BLaER1 (cell line): Measurements from ENCODE around the gene CPTP.
A peak's percentile ranks its signal among the peaks of the same experiment; 100 is the strongest.
"Not testable (repeated sequence)": the region's sequence is repeated elsewhere in the genome, so short reads cannot be mapped to it uniquely, and the experiment has no call there.

Source experiments
- H3K27ac ChIP-seq: shearing (Covaris generic); formaldehyde crosslinking; 2 replicates; pipeline ENCODE4 v1.8.1; 2022
- H3K27me3 ChIP-seq: shearing (Covaris generic); formaldehyde crosslinking; 2 replicates; pipeline ENCODE4 v1.8.1; 2022
- H3K36me3 ChIP-seq: shearing (Covaris generic); formaldehyde crosslinking; 2 replicates; pipeline ENCODE4 v1.8.1; 2022
- H3K4me1 ChIP-seq: shearing (Covaris generic); formaldehyde crosslinking; 2 replicates; pipeline ENCODE4 v1.8.1; 2022
- H3K4me2 ChIP-seq: shearing (Covaris generic); formaldehyde crosslinking; 2 replicates; pipeline ENCODE4 v1.8.1; 2022
- H3K4me3 ChIP-seq: shearing (Covaris generic); formaldehyde crosslinking; 2 replicates; pipeline ENCODE4 v1.8.1; 2022
- H3K9ac ChIP-seq: shearing (Covaris generic); formaldehyde crosslinking; 2 replicates; pipeline ENCODE4 v1.8.1; 2022
- H3K9me3 ChIP-seq: shearing (Covaris generic); formaldehyde crosslinking; 2 replicates; pipeline ENCODE4 v1.8.1; 2022
- H4K20me1 ChIP-seq: shearing (Covaris generic); formaldehyde crosslinking; 2 replicates; pipeline ENCODE4 v1.8.1; 2022
- Cebpa-rat ChIP-seq: shearing (Covaris generic); IDR thresholded peaks from 2 replicates; pipeline ENCODE4 v1.8.1; 2022

CPTP gene

GRCh38 chr1:1361982-1362423 lies 37.4 kb downstream of the CPTP start:
- H3K36me3 ChIP-seq = no peaks in the 10 kb centered on the region
- H3K4me2 ChIP-seq = no peak overlapping the region
- no peaks in the 10 kb centered on the region for H4K20me1 ChIP-seq
- peaks cover 15% of the 10 kb centered on the region for H3K9me3 ChIP-seq
- TF ChIP-seq Cebpa-rat = no peak
- no peak overlapping the region for H3K27ac ChIP-seq
- H3K9ac ChIP-seq = no peak overlapping the region
- H3K27me3 ChIP-seq = no peaks in the 10 kb centered on the region
- H3K4me1 ChIP-seq = peaks cover 31% of the 10 kb centered on the region
- H3K4me3 ChIP-seq = no peak overlapping the region

DNA sequence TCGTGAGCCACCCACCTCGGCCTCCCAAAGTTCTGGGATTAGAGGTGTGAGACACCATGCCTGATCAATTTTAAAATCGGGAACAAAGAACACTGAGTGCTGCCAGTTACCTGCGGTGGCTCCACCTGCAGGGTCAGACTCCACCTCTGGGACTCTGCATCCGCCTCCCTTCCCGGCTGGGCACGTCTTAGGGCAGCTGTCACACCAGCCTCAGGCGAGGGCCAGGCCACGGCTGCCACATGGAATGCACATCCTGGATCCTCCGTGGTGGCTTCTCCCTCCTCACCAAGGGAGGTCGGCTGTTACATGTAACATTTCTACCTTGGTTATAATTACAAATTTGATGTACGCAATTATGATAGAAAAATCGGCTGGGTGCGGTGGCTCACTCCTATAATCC lies 39.7 kb downstream of the CPTP start:
- Histone ChIP-seq H3K9ac (no peak overlapping the region), H3K27ac (no peak overlapping the region), H3K4me1 (peaks cover 11% of the 10 kb centered on the region), H3K36me3 (no peaks in the 10 kb centered on the region), H4K20me1 (no peaks in the 10 kb centered on the region), H3K4me3 (no peak overlapping the region), H3K27me3 (no peaks in the 10 kb centered on the region), H3K4me2 (no peak overlapping the region), H3K9me3 (peaks cover 19% of the 10 kb centered on the region)
- no peak for TF ChIP-seq Cebpa-rat

DNA sequence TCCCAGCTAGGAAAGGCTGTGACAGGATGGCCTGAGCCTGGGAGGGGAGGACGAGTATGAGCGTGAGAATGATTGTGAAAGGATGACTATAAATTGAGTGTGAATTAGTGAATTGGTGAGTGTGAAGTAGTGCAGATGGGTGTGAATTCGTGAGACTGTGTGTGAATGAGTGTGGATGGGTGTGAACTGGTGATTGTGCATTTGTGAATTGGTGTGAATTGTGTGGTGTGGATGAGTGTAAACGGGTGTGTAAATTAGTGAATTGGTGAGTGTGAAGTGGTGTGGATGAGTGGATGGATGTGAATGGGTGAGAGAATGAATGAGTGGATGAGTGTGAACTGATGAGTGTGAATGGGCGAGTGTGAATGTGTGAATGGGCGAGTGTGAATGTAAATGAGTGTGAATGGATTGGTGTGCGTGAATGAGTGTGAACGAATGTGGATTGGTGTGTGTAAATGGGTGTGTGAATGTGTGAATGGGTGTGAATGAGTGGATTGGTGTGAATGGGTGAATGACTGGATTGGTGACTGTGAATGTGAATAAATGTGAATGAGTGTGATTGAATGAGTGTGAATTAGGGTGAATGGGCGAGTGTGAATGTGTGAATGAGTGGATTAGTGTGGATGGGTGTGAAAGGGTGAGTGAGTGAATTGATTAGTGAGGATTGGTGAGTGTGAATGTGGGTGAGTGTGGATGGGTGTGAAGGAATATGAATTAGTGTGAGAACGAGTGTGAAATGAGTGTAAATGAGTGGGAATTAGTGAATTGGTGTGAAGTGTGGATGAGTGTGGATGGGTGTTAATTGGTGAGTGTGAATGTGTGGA lies 41.5 kb downstream of the CPTP start:
- H3K9me3 ChIP-seq = peaks cover 19% of the 10 kb centered on the region
- H3K27ac ChIP-seq = no peak overlapping the region
- no peak for TF ChIP-seq Cebpa-rat
- H3K4me3 ChIP-seq = no peak overlapping the region
- H4K20me1 ChIP-seq = peaks cover 7% of the 10 kb centered on the region; the same call in 1 of the 2 replicates
- H3K4me2 ChIP-seq = no peak overlapping the region
- H3K36me3 ChIP-seq = no peaks in the 10 kb centered on the region
- peaks cover 21% of the 10 kb centered on the region for H3K4me1 ChIP-seq
- no peaks in the 10 kb centered on the region for H3K27me3 ChIP-seq
- no peak overlapping the region for H3K9ac ChIP-seq

GRCh38 chr1:1366699-1367066 lies 42.1 kb downstream of the CPTP start:
- Histone ChIP-seq H3K27ac (no peak overlapping the region), H3K4me3 (no peak overlapping the region), H3K4me1 (peaks cover 26% of the 10 kb centered on the region), H3K27me3 (no peaks in the 10 kb centered on the region), H3K36me3 (no peaks in the 10 kb centered on the region), H3K9ac (no peak overlapping the region), H3K9me3 (peaks cover 19% of the 10 kb centered on the region), H3K4me2 (no peak overlapping the region), H4K20me1 (peaks cover 13% of the 10 kb centered on the region)
- TF ChIP-seq Cebpa-rat = no peak

- no peak overlapping the region for H3K4me2 ChIP-seq
- no peak for TF ChIP-seq Cebpa-rat
- H3K4me3 ChIP-seq = no peak overlapping the region
- peaks cover 2% of the 10 kb centered on the region; the same call in 1 of the 2 replicates for H3K36me3 ChIP-seq
- H3K27ac ChIP-seq = no peak overlapping the region
- H3K9me3 ChIP-seq = peaks cover 19% of the 10 kb centered on the region
- peaks cover 33% of the 10 kb centered on the region for H3K4me1 ChIP-seq
- H4K20me1 ChIP-seq = peaks cover 19% of the 10 kb centered on the region
- no peak overlapping the region for H3K9ac ChIP-seq
- H3K27me3 ChIP-seq = no peaks in the 10 kb centered on the region
Observed at GRCh38 chr1:1367315-1367714, 42.7 kb downstream of the CPTP start.

- Histone ChIP-seq H4K20me1 (peaks cover 44% of the 10 kb centered on the region), H3K4me2 (peak overlapping the region; percentile 100), H3K36me3 (peaks cover 21% of the 10 kb centered on the region), H3K27ac (peak overlapping the region; percentile 75; the same call in 1 of the 2 replicates), H3K4me1 (peaks cover 55% of the 10 kb centered on the region), H3K9me3 (peaks cover 19% of the 10 kb centered on the region)
- H3K9ac ChIP-seq, H3K4me3 ChIP-seq, H3K27me3 ChIP-seq: not testable (repeated sequence)
Observed at GRCh38 chr1:1370094-1370493, 45.5 kb downstream of the CPTP start.

- no peak for TF ChIP-seq Cebpa-rat
- H3K27ac ChIP-seq = peak overlapping the region; percentile 75
Observed at GRCh38 chr1:1370771-1371300, 46.2 kb downstream of the CPTP start.

GRCh38 chr1:1371364-1371745 lies 46.8 kb downstream of the CPTP start:
- TF ChIP-seq Cebpa-rat = peak; percentile 58; the same call in 1 of the 2 replicates
- Histone ChIP-seq H3K36me3 (peaks cover 25% of the 10 kb centered on the region), H3K4me1 (peaks cover 62% of the 10 kb centered on the region), H3K27ac (peak overlapping the region; percentile 75), H3K4me2 (peak overlapping the region; percentile 100), H3K4me3 (peak overlapping the region; percentile 58), H3K9ac (peak overlapping the region; percentile 54; the same call in 1 of the 2 replicates), H3K9me3 (peaks cover 10% of the 10 kb centered on the region), H4K20me1 (peaks cover 44% of the 10 kb centered on the region), H3K27me3 (no peaks in the 10 kb centered on the region)

More at GRCh38 chr1:1370771-1371300, 46.2 kb downstream of the CPTP start:
- H3K4me2 ChIP-seq = peak overlapping the region; percentile 100
- no peaks in the 10 kb centered on the region for H3K27me3 ChIP-seq
- H3K4me1 ChIP-seq = peaks cover 57% of the 10 kb centered on the region
- H3K36me3 ChIP-seq = peaks cover 21% of the 10 kb centered on the region
- H3K9ac ChIP-seq = peak overlapping the region; percentile 54; the same call in 1 of the 2 replicates
- H3K9me3 ChIP-seq = peaks cover 16% of the 10 kb centered on the region
- H4K20me1 ChIP-seq = peaks cover 44% of the 10 kb centered on the region
- peak overlapping the region; percentile 58 for H3K4me3 ChIP-seq

DNA sequence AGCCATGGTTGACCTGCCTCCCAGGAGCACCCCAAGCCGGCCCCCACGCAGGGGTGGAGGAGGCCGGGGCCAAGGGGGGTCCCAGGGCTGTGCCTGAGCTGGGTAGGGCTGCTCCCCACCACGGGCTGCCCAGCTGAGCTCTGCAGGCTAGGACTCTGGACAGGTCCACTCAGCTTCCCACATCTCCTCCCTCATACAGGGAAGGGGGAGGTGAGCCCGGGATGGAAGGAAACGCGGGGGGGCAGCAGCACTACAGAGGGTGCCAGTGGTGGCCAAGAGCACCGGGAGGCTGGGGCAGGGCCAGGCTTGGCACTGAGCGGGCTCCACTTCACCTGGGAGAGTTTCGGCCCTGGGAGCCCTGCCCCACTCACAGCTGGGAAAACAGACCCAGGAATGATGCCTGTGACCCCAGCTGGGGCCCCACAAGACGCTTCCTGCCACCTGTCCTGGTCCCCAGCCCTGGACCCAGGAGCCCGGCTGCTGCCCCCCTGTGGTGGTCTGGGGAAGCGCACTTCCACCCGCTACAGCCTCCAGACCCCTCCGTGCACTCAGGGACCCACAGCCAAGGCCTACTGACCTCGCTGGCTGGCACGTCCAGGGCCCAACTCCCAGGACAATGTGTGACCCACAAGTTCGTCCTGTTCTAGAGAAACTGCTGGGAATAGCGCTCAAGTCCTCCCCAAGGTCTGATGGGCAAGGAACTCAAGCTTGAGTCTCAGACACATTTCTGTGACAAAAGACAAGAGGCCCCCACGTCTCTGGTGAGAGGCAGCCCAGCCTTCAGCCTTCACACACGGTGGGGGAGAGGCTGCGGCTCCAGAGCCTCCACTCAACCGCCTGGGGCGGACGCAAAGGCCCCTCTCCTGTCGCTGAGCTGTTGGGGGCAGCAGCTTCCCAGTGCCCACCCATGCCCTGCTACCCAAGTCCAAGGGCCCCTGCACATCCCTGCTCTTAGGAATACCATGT lies 47.4 kb downstream of the CPTP start:
- peak overlapping the region; percentile 54 for H3K9ac ChIP-seq
- H4K20me1 ChIP-seq = peaks cover 44% of the 10 kb centered on the region
- H3K36me3 ChIP-seq = peaks cover 30% of the 10 kb centered on the region
- H3K4me1 ChIP-seq = peaks cover 62% of the 10 kb centered on the region
- peak overlapping the region; percentile 100 for H3K4me2 ChIP-seq
- peaks cover 4% of the 10 kb centered on the region; the same call in 1 of the 2 replicates for H3K9me3 ChIP-seq
- TF ChIP-seq Cebpa-rat = no peak
- H3K27ac ChIP-seq = peak overlapping the region; percentile 75
- peak overlapping the region; percentile 58 for H3K4me3 ChIP-seq
- H3K27me3 ChIP-seq = no peaks in the 10 kb centered on the region
